PC-9 (cell line): ENCODE results near the gene PSTK. TPM values are rescaled to one million over a fixed set of nuclear protein-coding genes. Genes with fewer than 3 reads are reported as not detected.

ENCODE experiments used
- BruUV-seq: library from RNA; stranded (reverse); fragments of 400-500 nt; replicated peaks from 2 replicates; lab custom pipeline; 2021; lab: Mats Ljungman, UMichigan
- CTCF ChIA-PET: fragments of 300-600 bp; sonication (Branson Sonifier 250); formaldehyde crosslinking; loops from one replicate; lab custom pipeline; 2022; ENCODE audit warnings: antibody characterized with exemption; lab: Charles Lee
- POLR2A ChIA-PET: fragments of 300-600 bp; sonication (Branson Sonifier 250); formaldehyde crosslinking; loops from one replicate; lab custom pipeline; 2022; ENCODE audit warnings: antibody characterized with exemption; ENCODE audit not compliant: unreplicated experiment; lab: Charles Lee
- DNase-seq, 2 experiments: peaks; one replicate each; pipeline versions ENCODE4 v3.0.0 to v3.0.0-alpha.2; 2015 to 2022; ENCODE audit warnings: mixed read lengths in 1 of 2
- H2AFZ ChIP-seq: fragments of 200-600 bp; sonication (generic); 2 replicates; pipeline ENCODE4 v1.8.1; 2017; ENCODE audit warnings: antibody characterized with exemption
- H3F3A ChIP-seq: fragments of 200-600 bp; sonication (generic); 2 replicates; pipeline ENCODE4 v1.8.1; 2017; ENCODE audit warnings: antibody characterized with exemption, mild to moderate bottlenecking, low read depth; ENCODE audit not compliant: insufficient read depth
- H3K27ac ChIP-seq: fragments of 200-600 bp; sonication (generic); 2 replicates; pipeline ENCODE4 v1.6.1; 2016; ENCODE audit warnings: mixed run types
- H3K27me3 ChIP-seq: fragments of 200-600 bp; sonication (generic); 2 replicates; pipeline ENCODE4 v1.6.1; 2016; ENCODE audit warnings: low read depth, mixed run types; ENCODE audit not compliant: insufficient read depth
- H3K36me3 ChIP-seq: fragments of 200-600 bp; sonication (generic); 2 replicates; pipeline ENCODE4 v1.6.1; 2016; ENCODE audit warnings: low read depth, mixed run types
- H3K4me1 ChIP-seq: fragments of 200-600 bp; sonication (generic); replicated peaks from 2 replicates; pipeline ENCODE4 v1.6.1; 2016; ENCODE audit warnings: mixed run types; ENCODE audit not compliant: insufficient read depth
- H3K4me2 ChIP-seq: fragments of 200-600 bp; sonication (generic); 2 replicates; pipeline ENCODE4 v1.6.1; 2017; ENCODE audit warnings: mixed run types
- H3K4me3 ChIP-seq: fragments of 200-600 bp; sonication (generic); 2 replicates; pipeline ENCODE4 v1.6.1; 2016; ENCODE audit warnings: mixed run types
- H3K79me2 ChIP-seq: fragments of 200-600 bp; sonication (generic); 2 replicates; pipeline ENCODE4 v1.6.1; 2017; ENCODE audit warnings: low read depth, mixed run types
- H3K9me2 ChIP-seq: fragments of 200-600 bp; sonication (generic); 2 replicates; pipeline ENCODE4 v1.8.1; 2017; ENCODE audit warnings: mild to moderate bottlenecking; ENCODE audit not compliant: insufficient read depth
- H3K9me3 ChIP-seq: fragments of 200-600 bp; sonication (generic); 2 replicates; pipeline ENCODE4 v1.8.1; 2016; ENCODE audit warnings: low read depth; ENCODE audit not compliant: insufficient read depth
- H4K20me1 ChIP-seq: fragments of 200-600 bp; sonication (generic); 2 replicates; pipeline ENCODE4 v1.8.1; 2017; ENCODE audit not compliant: insufficient read depth
- CTCF ChIP-seq: fragments of 200-600 bp; sonication (generic); conservative IDR thresholded peaks from 2 replicates; pipeline ENCODE4 v1.6.1; 2017; ENCODE audit warnings: mixed run types, antibody characterized with exemption, mild to moderate bottlenecking, moderate library complexity
- EZH2 ChIP-seq: fragments of 200-600 bp; sonication (generic); IDR thresholded peaks from 2 replicates; pipeline ENCODE4 v1.8.0; 2017; ENCODE audit warnings: antibody characterized with exemption, low read depth
- intact Hi-C: fragments of 100-400 bp; cut with micrococcal nuclease; formaldehyde crosslinking; loops from one replicate; pipeline ENCODE4 v1.10.0; 2022; ENCODE audit not compliant: unreplicated experiment
- total RNA-seq: library from RNA; stranded (reverse); gene quantifications from 2 replicates; pipeline ENCODE4 v1.2.3, GENCODE V29; 2021

Gene PSTK
- total RNA-seq, 1 experiment from 2014 or later: 3.4 TPM

GRCh38 chr10:122968698-122969097, 11.5 kb upstream of the PSTK start:
- H3K79me2 ChIP-seq: no peaks in the 10 kb centered on the region
- H4K20me1 ChIP-seq: no peaks in the 10 kb centered on the region
- H3K9me3 ChIP-seq: no peaks in the 10 kb centered on the region; the same call in 1 of the 2 replicates
- no peaks in the 10 kb centered on the region for H3K36me3 ChIP-seq
- BruUV-seq: no TSS peak
- no peak for DNase-seq
- H3K4me3 ChIP-seq: no peak overlapping the region
- TF ChIP-seq CTCF: no peak
- no peak for TF ChIP-seq EZH2
- H2AFZ ChIP-seq: no peak overlapping the region
- H3K4me2 ChIP-seq: no peak overlapping the region
- intact Hi-C loops: no loop called here
- no peaks in the 10 kb centered on the region for H3K27me3 ChIP-seq
- H3K9me2 ChIP-seq: no peaks in the 10 kb centered on the region
- no peaks in the 10 kb centered on the region for H3K4me1 ChIP-seq
- POLR2A ChIA-PET: no interaction called here
- no peaks in the 10 kb centered on the region for H3F3A ChIP-seq
- H3K27ac ChIP-seq: no peak overlapping the region
- CTCF ChIA-PET: no interaction called here

- H3F3A ChIP-seq: no peaks in the 10 kb centered on the region
- H4K20me1 ChIP-seq: no peaks in the 10 kb centered on the region
- DNase-seq: no peak
- H3K27ac ChIP-seq: no peak overlapping the region
- TF ChIP-seq CTCF (no peak), EZH2 (no peak)
- no peaks in the 10 kb centered on the region for H3K9me2 ChIP-seq
- H3K36me3 ChIP-seq: no peaks in the 10 kb centered on the region
- no peak overlapping the region for H2AFZ ChIP-seq
- H3K4me2 ChIP-seq: no peak overlapping the region
- H3K4me1 ChIP-seq: no peaks in the 10 kb centered on the region
- no peaks in the 10 kb centered on the region for H3K9me3 ChIP-seq
- H3K79me2 ChIP-seq: no peaks in the 10 kb centered on the region
- ChIA-PET CTCF (no interaction called here), POLR2A (no interaction called here)
- no peak overlapping the region for H3K4me3 ChIP-seq
- intact Hi-C loops: no loop called here
- no TSS peak for BruUV-seq
- no peaks in the 10 kb centered on the region for H3K27me3 ChIP-seq
These were observed 6.2 kb upstream of the PSTK start for GRCh38 chr10:122974023-122974422.

- ChIA-PET CTCF (no interaction called here), POLR2A (no interaction called here)
- TF ChIP-seq EZH2 (no peak), CTCF (no peak)
- DNase-seq: no peak
- no peak overlapping the region for H3K4me2 ChIP-seq
- H2AFZ ChIP-seq: no peak overlapping the region
- no peaks in the 10 kb centered on the region for H3K9me3 ChIP-seq
- H3K9me2 ChIP-seq: no peaks in the 10 kb centered on the region
- no peak overlapping the region for H3K4me3 ChIP-seq
- no peak overlapping the region for H3K27ac ChIP-seq
- no peaks in the 10 kb centered on the region for H4K20me1 ChIP-seq
- no peaks in the 10 kb centered on the region for H3K36me3 ChIP-seq
- intact Hi-C loops: no loop called here
- H3F3A ChIP-seq: no peaks in the 10 kb centered on the region
- BruUV-seq: no TSS peak
- H3K27me3 ChIP-seq: no peaks in the 10 kb centered on the region
- peaks cover under 1% of the 10 kb centered on the region for H3K4me1 ChIP-seq
- no peaks in the 10 kb centered on the region for H3K79me2 ChIP-seq
These were observed 5.6 kb upstream of the PSTK start for GRCh38 chr10:122974543-122975064.
